ENCODE data around the gene KCP.

DNA sequence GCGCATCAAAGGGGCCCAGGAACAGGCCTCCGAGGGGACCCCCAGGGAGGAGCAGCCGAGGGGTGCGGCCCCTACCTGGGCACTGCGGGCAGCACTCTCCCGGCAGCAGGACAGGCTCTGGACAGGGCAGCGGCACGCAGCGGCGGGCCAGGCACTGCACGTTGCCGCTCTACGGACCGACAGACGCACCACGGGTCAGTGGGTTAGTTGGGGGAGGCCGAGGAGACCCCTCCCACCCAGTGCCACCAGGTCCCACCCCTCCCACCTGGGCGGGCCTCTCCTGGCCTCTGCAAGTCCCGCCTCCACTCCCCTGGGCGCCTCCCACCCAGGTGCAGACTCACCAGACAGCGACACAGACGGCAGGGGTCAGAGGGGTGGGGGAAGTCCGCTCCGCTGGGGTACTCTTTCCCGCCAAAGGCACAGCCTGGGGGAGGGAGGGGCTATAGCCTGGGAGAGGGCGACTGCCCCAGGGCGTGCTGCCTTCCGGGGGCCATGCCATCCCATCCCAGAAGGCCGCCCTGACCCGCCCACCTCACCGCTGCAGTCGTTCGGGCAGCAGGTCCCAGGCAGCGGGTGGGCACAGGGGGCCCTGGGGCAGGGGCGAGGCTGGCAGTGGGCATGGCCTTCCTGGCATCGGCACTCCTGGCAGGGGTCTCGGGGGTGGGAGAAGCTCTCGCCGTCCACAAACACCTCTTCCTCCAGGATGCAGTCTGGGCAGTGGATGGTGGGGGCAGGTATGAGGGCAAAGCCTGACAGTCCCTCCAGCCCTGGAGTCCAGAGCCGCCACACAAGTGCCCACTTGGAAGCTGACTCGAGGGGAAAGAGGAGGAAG is 19.2 kb downstream of the KCP start:
- no peak for TF ChIP-seq POLR2A (IDR thresholded peaks at IDR 0.05)
- TF ChIP-seq, protein P1, sequence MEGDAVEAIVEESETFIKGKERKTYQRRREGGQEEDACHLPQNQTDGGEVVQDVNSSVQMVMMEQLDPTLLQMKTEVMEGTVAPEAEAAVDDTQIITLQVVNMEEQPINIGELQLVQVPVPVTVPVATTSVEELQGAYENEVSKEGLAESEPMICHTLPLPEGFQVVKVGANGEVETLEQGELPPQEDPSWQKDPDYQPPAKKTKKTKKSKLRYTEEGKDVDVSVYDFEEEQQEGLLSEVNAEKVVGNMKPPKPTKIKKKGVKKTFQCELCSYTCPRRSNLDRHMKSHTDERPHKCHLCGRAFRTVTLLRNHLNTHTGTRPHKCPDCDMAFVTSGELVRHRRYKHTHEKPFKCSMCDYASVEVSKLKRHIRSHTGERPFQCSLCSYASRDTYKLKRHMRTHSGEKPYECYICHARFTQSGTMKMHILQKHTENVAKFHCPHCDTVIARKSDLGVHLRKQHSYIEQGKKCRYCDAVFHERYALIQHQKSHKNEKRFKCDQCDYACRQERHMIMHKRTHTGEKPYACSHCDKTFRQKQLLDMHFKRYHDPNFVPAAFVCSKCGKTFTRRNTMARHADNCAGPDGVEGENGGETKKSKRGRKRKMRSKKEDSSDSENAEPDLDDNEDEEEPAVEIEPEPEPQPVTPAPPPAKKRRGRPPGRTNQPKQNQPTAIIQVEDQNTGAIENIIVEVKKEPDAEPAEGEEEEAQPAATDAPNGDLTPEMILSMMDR (IDR thresholded peaks at IDR 0.05), result peak in 1 of 4 donors; percentile 9
